Measurements from ENCODE around the gene CRIM1. TPM values are rescaled to one million over a fixed set of nuclear protein-coding genes. Genes with fewer than 3 reads are reported as not detected.

Gene CRIM1
- total RNA-seq, 1 donor from 2014 or later, result 25.8 TPM

DNA sequence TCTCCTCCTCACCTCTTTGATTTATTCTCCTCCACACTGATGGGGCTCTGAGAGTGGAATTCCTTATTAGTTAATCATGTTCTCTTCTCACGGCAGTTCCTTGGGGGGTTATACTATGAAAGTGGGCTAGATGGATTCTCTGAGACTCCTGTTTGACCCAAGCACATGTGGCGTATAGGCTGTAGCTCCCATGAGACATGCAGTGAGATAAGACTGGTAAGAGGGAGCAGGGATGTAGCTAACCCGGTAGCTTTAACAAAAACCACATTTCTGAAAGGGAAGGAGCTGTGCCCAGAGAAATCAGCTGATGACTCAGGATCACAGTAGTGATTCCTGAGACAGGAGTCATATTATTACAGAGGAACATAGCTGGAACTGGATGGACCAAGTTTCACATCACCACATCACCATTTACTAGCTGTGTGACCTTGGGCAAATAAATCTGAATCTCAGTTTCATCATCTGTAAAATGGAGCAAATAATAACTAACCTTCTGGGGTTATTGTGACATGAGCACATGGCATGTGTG, 82.9 kb downstream of the CRIM1 start:
- Mint-ChIP-seq H3K27ac (no peak overlapping the region), H3K36me3 (ENCODE audit: insufficient read depth) (peaks cover 12% of the 10 kb centered on the region), H3K4me1 (ENCODE audit: low read depth) (no peaks in the 10 kb centered on the region), H3K4me3 (ENCODE audit: low read depth) (no peak overlapping the region), H3K27me3 (no peaks in the 10 kb centered on the region), H3K9me3 (ENCODE audit: low read depth) (no peaks in the 10 kb centered on the region)
- TF ChIP-seq, protein P1, sequence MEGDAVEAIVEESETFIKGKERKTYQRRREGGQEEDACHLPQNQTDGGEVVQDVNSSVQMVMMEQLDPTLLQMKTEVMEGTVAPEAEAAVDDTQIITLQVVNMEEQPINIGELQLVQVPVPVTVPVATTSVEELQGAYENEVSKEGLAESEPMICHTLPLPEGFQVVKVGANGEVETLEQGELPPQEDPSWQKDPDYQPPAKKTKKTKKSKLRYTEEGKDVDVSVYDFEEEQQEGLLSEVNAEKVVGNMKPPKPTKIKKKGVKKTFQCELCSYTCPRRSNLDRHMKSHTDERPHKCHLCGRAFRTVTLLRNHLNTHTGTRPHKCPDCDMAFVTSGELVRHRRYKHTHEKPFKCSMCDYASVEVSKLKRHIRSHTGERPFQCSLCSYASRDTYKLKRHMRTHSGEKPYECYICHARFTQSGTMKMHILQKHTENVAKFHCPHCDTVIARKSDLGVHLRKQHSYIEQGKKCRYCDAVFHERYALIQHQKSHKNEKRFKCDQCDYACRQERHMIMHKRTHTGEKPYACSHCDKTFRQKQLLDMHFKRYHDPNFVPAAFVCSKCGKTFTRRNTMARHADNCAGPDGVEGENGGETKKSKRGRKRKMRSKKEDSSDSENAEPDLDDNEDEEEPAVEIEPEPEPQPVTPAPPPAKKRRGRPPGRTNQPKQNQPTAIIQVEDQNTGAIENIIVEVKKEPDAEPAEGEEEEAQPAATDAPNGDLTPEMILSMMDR (IDR thresholded peaks at IDR 0.05; ENCODE audit: unreplicated experiment), result no peak
- DNase-seq (ENCODE audit: low spot score, unreplicated experiment), result no peak

DNA sequence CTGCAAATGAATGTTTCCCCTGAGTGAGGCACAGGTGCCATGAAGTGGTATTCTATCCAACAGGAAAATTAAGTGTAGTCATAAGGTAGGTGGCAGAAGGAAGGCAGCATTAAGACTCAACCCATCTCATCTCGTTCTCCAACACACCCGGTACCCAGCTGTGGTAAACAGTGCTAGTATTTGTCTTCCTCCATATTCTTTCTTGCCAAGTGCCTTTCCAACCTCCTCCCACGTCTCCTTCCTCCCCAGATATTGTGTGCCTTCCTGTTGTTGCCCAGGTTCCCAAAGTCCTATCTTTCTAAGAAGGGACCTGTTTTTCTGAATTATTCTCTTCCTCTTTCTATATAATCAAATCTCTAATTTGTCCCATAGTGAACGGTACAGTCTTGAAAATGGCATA, 83.5 kb downstream of the CRIM1 start:
- H3K9me3 Mint-ChIP-seq (ENCODE audit: low read depth), result no peaks in the 10 kb centered on the region
- H3K36me3 Mint-ChIP-seq (ENCODE audit: insufficient read depth), result peaks cover 12% of the 10 kb centered on the region
- no peak for DNase-seq (ENCODE audit: low spot score, unreplicated experiment)
- TF ChIP-seq, protein P1 (IDR thresholded peaks at IDR 0.05; ENCODE audit: unreplicated experiment), result no peak
- no peak overlapping the region for H3K4me3 Mint-ChIP-seq (ENCODE audit: low read depth)
- no peaks in the 10 kb centered on the region for H3K4me1 Mint-ChIP-seq (ENCODE audit: low read depth)
- no peak overlapping the region for H3K27ac Mint-ChIP-seq
- no peaks in the 10 kb centered on the region for H3K27me3 Mint-ChIP-seq

DNA sequence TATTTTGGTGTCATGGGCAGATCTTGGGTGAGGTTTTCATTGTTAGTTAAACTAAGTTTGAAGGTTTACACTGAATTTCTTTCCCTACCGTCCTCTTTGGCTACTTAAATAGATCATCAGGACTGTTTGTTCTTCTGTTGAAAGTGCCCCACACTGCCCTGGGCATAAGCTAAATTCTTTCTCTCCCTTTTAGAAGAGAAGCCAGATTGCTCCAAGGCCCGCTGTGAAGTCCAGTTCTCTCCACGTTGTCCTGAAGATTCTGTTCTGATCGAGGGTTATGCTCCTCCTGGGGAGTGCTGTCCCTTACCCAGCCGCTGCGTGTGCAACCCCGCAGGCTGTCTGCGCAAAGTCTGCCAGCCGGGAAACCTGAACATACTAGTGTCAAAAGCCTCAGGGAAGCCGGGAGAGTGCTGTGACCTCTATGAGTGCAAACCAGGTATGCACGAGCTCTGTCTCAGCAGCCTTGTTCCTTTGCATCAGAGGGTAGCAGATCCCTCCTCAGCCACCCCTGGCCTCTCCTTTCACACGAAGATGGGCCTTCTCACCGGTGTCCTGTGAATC, 85.6 kb downstream of the CRIM1 start:
- Mint-ChIP-seq H3K36me3 (ENCODE audit: insufficient read depth) (peaks cover 22% of the 10 kb centered on the region), H3K27ac (no peak overlapping the region), H3K27me3 (no peaks in the 10 kb centered on the region), H3K4me3 (ENCODE audit: low read depth) (no peak overlapping the region), H3K9me3 (ENCODE audit: low read depth) (no peaks in the 10 kb centered on the region), H3K4me1 (ENCODE audit: low read depth) (peaks cover under 1% of the 10 kb centered on the region)
- TF ChIP-seq, protein P1 (IDR thresholded peaks at IDR 0.05; ENCODE audit: unreplicated experiment), result no peak
- no peak for DNase-seq (ENCODE audit: low spot score, unreplicated experiment)

DNA sequence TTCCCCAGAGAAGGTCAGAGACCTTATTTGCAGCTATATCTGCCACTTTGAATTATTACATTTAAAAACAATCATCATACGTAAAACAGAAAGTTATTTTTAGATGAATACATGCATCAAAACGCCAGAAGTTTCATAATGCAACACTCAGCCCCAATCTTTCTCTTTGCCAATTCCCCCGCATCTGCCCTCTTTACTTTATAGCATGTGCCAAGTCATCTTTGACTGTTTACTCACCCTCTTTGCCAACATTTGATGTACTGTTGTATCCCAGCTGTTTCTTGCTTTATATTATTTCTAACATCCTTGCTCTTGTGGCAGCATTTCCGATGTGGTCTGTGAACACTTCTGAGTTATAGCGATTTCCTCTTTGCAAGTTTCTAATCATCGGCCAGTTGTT, 86.2 kb downstream of the CRIM1 start:
- peaks cover 5% of the 10 kb centered on the region for H3K4me1 Mint-ChIP-seq (ENCODE audit: low read depth)
- no peaks in the 10 kb centered on the region for H3K27me3 Mint-ChIP-seq
- TF ChIP-seq, protein P1 (IDR thresholded peaks at IDR 0.05; ENCODE audit: unreplicated experiment), result no peak
- H3K27ac Mint-ChIP-seq, result no peak overlapping the region
- peaks cover 23% of the 10 kb centered on the region for H3K36me3 Mint-ChIP-seq (ENCODE audit: insufficient read depth)
- DNase-seq (ENCODE audit: low spot score, unreplicated experiment), result no peak
- no peaks in the 10 kb centered on the region for H3K9me3 Mint-ChIP-seq (ENCODE audit: low read depth)
- H3K4me3 Mint-ChIP-seq (ENCODE audit: low read depth), result no peak overlapping the region

DNA sequence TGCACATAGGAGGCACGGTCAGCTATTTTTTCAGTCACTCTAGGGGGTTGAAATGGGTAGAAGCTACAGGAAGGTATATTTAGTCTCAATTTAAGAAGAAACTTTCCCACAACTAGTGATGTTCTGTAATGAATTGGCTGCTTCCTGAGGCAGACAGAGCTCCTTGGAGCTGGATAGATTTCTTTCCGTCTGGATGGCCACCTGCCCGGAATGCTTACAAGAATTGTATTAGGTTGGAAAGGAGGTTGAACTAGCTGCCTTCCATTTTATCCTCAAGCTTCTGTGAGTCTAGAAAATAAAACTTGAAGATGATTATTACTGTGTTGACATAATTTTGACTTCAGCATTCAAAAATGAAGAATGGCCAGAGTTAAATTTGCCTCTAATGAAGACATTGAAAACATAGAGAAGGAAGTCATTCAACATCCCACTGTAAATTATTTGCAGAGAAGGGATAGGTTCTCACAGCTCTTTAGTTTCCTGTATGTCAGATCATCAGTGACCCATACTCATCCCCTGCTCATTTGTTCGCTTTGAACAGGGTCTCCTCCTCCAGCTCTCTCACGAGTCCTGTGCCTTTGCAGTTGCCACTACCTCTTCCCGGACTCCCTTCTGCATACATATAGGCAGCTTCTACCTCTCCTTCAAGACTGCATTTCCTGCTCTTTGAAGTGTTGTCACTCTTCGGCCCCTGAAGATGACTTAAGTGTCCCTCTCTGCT, 88.8 kb downstream of the CRIM1 start:
- no peak for DNase-seq (ENCODE audit: low spot score, unreplicated experiment)
- peaks cover 26% of the 10 kb centered on the region for H3K36me3 Mint-ChIP-seq (ENCODE audit: insufficient read depth)
- no peak overlapping the region for H3K4me3 Mint-ChIP-seq (ENCODE audit: low read depth)
- H3K4me1 Mint-ChIP-seq (ENCODE audit: low read depth), result peaks cover 7% of the 10 kb centered on the region
- TF ChIP-seq, protein P1 (IDR thresholded peaks at IDR 0.05; ENCODE audit: unreplicated experiment), result no peak
- H3K9me3 Mint-ChIP-seq (ENCODE audit: low read depth), result no peaks in the 10 kb centered on the region
- no peaks in the 10 kb centered on the region for H3K27me3 Mint-ChIP-seq
- H3K27ac Mint-ChIP-seq, result no peak overlapping the region

Data from progenitor cell of endocrine pancreas (in vitro differentiated cells).